UCSD-AML1 (cell line): Measurements from ENCODE around the gene ENGASE.
"Not testable (repeated sequence)": the region's sequence is repeated elsewhere in the genome, so short reads cannot be mapped to it uniquely, and the experiment has no call there.

Source experiments
- DNase-seq: peaks from one replicate; lab custom pipeline; 2025; ENCODE audit not compliant: unreplicated experiment; lab: John Stamatoyannopoulos, UW

Gene ENGASE

DNA sequence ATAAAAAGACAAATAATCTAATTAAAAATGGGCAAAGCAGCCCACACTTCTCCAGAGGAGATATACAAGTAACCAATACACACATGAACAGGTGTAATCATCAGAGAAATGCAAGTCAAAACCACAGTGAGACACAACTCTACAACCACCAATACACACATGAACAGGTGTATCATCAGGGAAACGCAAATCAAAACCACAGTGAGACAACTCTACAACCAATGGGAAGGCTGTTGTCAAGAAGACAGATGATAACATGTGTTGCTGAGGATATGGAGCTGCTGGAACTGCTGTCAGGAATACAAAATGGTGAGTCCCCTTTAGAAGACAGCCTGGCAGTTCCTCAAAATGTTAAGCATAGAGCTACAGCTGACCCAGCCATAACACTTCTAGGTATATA is 22.5 kb upstream of the ENGASE start:
- DNase-seq: no peak

DNA sequence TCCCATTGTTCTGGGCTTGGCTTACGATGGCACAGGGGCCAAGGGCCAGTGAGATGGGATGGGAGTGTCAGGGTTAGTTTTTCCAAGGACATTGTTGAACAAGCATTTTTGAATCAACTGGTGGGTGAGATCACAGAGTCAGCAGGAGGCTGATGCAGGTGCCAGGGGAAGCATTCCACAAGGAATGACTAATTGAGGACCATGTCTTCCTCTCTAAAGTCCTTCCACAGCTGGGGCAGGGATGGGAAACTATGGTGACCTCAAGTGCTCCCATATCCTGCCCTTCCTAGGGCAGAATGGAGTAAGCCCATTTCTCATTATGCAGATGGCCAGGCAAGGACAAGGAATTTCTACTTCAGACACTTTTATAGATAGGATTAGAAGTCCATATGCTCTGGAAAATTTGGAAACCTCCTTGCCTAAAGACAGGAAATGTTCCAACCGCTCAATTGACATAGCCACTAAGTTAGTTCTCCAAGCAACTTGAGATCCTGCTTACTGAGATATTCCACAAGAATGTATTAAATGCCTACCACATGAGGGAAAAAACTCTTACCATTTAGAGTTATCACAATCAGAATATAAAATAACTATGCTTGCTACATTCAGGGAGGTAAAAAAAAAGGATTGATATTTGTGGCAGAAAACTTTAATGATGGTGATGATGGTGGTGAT is 21.2 kb upstream of the ENGASE start:
- DNase-seq: no peak

DNA sequence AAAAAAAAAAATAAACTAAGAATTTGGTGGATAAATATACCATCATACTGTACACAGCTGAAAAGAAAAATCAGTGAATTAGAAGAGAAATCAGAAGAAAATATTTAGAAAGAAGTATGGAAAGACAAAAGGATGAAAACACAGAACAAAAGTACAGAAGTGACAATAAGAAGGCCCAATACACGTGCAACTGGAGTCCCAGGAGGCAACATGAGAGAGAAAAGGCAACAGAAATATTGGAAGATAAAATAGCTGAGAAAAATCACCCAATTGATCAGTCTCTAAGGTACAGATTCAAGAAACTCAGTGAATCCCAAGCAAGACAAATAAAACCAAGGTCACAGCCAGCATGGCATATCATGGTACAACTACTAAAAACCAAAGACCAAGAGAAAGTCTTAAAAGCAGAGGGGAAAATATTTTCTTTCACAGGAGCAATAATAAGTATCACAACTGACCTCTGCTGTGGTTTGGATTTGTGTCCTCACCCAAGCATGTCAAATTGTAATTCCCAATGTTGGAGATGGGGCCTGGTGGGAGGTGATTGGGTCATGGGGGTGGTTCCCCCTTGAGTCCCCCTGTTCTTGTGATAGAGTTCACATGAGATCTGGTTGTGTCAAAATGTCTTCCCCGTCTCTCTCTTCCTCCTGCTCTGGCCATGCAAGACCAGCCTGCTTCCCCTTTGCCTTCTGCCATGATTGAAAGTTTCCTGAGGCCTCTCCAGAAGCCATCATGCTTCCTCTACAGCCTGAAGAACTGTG is 20.2 kb upstream of the ENGASE start:
- no peak for DNase-seq

DNA sequence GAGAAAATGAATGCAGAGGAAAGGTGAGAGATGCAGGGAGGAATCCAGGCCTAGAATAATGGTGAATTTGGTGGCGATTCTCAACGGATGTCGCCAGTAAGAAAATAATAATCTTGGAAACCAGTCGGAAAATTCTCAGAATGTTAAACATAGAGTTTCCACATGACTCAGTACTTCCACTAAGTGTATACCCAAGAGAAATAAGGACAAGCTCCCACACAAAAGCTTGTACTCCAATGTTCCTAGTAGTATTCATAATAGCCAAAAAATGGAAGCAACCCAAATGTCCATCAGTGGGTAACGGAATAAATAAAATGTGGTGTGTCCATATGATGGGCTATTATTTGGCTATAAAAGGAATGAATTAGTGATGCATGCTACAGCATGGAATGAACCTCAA is 19.4 kb upstream of the ENGASE start:
- DNase-seq: no peak

DNA sequence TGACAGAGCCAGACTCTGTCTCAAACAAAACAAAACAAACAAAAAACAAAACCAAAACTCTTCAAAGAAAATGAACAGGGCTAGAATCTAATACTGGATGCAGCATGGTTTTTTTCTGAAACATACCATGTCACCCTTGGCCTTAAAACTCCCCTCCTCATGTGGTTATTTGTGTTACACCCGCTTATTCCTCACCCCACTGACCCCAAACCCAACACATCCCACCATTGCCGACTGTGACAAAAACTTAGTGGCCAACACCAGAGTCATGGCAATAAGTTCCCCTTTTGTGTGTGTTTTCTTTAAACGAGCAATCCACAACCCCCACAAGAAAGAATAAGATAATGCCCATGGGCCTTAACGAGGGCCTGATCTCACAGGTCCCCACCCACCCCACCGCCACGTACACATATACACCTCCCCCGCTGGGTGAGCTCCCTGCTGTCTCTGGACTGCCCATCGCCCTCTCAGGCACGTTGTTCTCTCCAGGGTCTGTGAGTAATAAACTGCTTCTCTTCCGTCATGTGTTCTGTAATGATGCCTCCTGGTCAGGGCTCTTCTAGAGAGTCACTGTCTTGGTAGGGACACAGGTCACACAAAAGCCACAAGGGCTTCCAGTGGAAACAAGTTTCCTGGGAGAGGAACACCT is 16.8 kb upstream of the ENGASE start:
- DNase-seq: no peak

DNA sequence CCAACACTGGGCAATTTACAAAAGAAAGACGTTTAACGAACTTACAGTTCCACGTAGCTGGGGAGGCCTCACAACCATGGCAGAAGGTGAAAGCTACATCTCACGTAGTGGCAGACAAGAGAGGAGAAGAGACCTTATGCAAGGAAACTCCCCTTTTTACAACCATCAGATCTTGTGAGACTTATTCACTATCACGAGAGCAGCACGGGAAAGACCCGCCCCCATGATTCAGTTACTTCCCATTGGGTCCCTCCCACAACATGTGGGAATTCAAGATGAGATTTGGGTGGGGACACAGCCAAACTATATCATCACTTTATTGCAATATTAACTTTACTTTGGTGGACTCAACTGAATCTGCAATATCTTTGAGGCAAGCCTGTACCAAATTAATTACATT is 11.9 kb upstream of the ENGASE start:
- DNase-seq: no peak

DNA sequence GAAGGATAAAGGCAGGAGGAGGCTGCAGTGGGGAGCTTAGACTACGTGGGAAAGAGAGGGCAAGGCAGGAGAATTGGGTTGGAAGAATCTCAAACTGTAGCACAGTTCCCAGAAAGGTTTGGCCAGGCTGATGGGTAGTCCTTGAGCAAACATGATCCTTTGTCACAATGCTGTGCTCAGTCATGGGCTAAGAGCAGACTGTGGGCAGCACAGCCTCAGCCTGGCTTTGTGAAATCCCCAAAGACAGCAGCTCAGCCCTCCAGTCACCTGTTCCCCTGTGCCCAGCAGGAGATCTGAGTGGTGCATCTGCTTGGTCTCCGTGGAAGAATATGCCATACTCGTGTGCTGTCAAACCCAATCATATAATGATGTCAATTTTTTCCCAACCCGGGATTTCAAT is 10.6 kb upstream of the ENGASE start:
- DNase-seq: no peak

DNA sequence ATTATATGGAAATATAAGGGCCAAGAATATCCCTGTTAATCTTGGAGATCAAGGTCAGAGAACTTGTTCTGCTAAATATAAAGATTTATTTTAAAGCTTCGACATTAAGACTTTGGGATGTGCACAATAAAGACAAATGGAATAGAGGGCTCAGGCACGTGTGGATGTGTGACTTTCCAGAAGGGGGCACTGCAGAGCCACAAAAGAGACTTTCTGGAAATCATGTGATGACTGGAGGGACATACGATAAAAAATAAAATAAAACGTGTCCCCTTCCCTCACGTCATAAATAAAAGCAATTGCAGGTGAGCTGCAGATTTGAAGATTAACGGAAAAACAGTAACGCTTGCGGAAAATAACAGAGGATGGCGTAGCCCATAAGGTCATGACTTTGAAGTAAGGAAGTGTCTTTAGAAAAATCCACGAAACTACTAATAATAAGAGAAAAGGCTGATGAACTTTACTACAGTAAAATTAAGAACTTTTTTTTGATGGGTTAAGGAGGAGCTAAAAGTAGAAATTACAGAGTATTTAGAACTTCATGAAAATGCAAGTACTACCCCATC is 9.4 kb upstream of the ENGASE start:
- peak; percentile 26 for DNase-seq

DNA sequence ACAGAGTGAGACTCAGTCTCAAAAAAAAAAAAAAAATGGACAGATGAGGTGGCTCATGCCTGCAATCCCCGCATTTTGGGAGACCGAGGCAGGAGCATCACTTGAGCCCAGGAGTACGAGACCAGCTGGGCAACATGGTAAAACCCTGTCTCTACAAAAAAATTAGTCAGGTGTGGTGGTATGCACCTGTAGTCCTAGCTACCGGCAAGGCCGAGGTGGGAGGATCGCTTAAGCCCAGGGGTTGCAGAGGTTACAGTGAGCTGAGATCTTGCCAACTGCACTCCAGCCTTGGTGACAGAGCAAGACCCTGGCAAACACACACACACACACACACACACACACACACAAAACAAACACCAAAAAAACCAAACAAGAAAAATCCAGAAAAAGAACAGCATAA is 7.7 kb upstream of the ENGASE start:
- DNase-seq: no peak

DNA sequence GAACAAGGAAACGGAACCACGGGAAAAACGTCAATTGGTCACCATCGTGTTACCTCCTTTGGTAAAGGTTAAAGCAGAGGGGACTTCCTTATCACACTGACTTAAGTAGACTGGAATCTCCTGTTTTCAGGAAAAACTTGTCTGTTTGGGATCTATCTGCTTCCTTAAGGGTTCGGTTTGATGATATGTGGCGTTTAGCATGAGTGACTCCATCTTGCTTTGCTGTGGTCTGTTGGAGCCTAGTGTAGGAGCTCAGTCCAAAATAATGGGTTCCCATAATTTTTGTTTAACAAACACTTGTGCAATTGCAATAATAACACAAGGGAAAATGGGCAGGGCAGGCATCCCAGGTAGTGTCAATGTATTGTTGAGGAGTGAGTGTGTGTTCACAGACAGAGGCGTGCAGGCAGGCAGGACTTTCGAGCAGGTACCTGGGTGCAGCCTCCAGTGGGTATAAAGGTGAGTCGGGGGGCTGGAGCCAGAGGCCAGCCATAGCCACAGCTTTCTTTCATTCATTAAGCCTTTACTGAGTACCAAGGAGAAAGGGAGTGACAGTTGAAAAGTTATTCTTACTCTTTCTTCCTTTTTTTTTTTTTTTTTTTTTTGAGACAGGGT is 4.3 kb upstream of the ENGASE start:
- no peak for DNase-seq

DNA sequence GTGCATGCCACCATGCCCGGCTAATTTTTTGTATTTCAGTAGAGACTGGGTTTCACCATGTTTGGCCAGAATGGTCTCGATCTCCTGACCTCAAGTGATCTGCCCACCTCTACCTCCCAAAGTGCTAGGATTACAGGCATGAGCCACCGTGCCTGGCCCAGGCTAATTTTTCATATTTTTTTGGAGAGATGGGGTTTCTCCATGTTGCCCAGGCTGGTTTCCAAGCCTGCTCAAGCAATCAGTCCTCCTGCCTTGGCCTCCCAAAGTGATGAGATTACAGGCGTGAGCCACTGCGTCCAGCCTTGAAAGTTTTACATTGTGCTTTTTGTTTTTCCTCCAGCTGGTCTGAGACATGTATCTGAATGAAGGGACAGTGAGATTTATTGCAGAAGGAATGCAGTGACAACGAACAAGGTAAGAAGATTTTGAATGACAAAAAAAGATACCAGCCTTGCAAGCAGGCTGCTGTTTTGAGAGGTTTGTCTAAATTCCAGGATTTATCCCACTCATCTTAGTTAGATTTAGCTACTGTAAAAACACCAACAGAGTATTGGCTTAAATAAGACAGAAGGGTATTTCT is 3.4 kb upstream of the ENGASE start:
- no peak for DNase-seq

DNA sequence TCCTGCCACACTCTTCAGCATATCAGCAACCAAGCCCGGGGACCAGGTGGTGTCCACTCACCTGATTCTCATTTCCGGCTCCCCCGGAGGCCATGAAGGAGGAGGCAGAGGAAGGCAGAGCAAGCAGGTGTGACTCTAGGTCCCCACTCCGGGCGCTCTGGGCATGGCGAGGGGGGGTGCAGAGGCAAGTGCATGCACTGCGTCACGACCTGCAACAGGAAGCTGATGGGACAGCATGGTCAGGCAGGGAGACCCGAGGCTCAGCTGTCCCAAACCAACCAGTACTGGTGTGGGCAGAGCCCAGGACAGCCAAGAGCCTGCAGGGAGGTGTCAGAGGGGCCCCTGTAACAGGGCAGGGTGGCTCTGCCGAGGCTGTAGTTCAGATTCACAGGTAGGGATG is 2.1 kb upstream of the ENGASE start:
- DNase-seq: no peak

DNA sequence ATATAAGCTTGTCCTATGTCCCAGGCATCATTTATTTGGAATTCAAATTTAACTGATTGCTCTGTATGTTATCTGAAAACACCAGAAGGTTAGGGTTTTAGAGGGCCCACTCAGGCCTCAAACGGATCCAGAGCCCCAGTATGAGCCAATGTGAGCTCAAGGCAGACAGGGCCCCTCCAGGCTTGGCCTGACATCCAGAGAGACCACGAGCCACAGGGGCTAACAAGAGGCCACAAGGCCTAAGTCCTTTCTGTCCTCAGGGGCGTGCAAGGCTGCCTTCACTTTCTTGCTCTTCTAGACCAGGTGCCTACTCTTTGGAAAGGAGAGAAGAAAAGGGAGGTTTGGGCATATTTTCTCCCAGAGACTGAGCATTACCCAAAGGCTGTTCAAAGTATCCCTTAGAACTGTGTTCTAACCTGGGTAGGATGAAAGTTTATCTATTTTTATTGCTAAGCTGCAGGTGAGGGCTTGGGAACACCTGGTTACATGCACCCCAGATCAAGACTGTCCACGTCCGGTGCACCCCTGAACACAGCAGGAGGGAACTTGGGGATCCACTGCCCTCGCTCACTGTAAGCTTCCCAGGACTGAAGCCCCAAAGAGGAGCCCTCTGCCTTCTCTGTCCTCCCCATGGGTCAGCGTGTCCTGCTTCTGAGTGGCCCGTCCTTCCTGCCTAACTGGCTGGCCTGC is 1.5 kb upstream of the ENGASE start:
- no peak for DNase-seq

DNA sequence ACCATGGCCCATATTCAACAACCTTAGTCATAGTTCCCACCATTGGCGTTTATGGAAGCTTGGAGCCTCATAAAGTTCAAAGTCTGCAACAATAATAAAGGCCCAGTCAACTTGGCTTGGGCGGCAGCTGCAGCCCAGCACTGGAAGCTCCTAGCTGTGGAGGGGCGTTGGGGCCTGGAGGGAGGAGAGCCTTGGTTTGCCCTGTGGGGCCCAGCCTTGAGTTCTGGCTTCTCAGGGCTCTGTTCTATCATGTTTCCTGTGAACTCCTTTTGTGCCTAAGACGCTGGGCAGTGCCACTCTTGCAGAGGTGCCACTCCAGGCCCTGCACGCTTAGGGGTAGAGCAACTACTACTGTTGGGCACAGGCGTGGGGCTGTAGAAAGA is 927 bp upstream of the ENGASE start:
- DNase-seq: no peak

DNA sequence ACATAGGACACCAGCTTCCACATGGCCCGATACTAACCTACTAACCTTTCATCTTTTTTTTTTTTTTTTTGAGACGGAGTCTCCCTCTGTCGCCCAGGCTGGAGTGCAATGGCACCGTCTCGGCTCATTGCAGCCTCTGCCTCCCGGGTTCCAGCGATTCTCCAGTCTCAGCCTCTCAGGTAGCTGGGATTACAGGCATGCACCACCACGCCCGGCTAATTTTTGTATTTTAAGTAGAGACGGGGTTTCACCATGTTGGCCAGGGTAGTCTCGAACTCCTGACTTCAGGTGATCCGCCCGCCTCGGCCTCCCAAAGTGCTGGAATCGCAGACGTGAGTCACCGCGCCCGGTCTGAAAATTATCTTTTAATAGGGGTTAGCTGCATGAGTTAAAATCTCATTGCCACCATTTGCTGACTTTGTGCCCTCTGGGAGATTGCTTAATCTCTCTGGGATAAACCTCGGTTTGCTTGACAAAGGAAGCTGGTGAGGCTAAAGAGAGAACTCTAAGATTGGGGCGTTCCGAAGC is 439 bp upstream of the ENGASE start:
- DNase-seq: not testable (repeated sequence)

DNA sequence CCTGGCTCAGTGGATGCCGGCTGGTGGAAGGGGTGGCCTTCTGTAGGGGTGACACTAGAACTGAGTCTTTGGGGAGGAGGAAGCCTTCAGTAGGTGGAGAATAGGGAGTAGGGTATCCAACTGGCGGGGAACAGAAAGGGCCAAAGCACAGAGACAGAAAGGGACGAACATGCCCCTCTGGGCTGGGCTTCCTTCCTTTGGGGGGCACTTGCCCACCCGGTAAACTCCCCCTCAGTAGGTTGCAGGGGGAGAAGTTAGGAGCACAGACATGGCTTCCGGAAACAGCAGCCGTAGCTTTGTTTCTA is 774 bp downstream of the ENGASE start:
- DNase-seq: peak; percentile 56

DNA sequence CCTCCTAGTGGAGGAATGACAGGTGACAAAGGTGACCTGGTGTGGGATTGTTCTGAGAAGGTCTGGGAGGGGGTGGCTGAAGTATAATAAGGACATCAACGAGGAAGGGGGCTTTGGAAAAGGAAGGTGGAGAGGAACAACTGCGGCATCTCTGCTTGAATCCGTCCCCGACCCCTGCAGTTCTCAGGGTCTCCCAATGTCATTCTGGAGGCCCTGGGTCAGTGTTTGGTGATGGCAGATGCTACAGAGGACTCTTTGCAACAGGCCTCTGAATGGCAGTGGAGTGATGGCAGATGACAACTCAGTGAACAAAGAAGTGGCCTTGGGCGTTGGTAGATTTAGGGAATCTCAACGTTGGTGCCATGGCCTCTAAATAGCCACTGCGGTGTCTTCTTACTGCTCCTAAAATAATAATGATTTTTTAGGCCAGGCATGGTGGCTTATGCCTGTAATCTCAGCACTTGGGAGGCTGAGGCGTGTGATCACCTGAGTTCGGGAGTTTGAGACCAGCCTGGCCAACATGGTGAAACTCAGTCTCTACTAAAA is 1.3 kb downstream of the ENGASE start:
- DNase-seq: no peak

DNA sequence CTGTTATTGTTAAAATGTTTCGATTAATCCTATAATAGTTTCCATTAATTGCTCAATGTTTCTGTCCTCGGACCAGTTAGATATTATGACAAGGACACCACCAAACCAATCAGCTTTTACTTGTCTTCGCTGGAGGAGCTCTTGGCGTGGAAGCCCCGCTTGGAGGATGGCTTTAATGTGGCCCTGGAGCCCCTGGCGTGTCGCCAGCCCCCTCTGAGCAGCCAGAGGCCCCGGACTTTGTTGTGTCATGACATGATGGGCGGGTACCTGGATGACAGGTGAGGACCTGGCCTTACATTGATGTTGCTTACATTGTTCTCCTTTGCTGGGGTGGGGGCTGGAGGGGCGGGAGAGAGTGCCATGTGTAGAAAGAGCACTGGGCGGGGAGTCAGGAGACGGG is 3.0 kb downstream of the ENGASE start:
- no peak for DNase-seq

DNA sequence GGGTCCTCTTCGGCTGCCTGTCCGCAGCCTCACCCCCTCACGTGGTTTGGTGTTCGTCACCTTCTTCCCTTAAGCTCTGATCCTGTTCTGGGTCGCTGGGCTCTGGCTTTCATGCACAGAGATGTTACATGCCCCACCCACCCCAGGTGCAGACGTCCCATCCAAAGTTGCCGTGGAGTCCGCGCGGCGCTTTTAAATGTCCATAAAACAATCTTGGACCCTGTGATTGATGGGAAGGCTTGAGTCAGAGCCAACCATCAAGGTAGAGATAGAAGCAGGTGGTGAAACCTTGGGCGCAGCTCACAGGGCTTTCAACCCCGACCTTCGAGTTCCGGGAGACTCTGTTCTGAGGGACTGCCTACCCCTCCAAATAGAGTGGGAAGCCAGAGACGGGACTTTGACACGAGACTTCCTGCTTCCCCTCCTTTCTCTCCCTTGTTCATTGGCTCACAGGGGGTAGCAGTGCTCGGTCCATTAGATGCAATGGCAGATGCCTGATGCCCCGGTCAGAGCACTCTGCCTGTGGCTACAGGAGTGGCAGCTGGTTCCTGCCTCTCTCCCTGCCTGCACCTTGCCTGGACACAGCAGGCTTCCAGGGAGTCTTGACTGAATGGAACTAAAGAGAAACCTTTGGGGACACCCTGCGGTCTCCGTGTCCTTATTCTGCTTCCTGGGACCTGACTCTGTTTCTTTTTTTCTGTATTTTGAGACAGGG is 4.0 kb downstream of the ENGASE start:
- no peak for DNase-seq
